DOHH2 (cell line): ENCODE results near the gene OLFM1.

Experiments
- CTCF ChIP-seq: fragments of 200-600 bp; sonication (generic); IDR thresholded peaks from one replicate; pipeline ENCODE4 v1.5.1; 2014; ENCODE audit warnings: antibody characterized with exemption, mild to moderate bottlenecking, low read depth, low read length; ENCODE audit not compliant: poor library complexity, severe bottlenecking
- EZH2phosphoT487 ChIP-seq: fragments of 200-600 bp; sonication (generic); IDR thresholded peaks from 2 replicates; pipeline ENCODE4 v1.6.1; 2017; ENCODE audit warnings: borderline replicate concordance, mild to moderate bottlenecking, antibody characterized with exemption, low read length, moderate library complexity, mixed read lengths

DNA sequence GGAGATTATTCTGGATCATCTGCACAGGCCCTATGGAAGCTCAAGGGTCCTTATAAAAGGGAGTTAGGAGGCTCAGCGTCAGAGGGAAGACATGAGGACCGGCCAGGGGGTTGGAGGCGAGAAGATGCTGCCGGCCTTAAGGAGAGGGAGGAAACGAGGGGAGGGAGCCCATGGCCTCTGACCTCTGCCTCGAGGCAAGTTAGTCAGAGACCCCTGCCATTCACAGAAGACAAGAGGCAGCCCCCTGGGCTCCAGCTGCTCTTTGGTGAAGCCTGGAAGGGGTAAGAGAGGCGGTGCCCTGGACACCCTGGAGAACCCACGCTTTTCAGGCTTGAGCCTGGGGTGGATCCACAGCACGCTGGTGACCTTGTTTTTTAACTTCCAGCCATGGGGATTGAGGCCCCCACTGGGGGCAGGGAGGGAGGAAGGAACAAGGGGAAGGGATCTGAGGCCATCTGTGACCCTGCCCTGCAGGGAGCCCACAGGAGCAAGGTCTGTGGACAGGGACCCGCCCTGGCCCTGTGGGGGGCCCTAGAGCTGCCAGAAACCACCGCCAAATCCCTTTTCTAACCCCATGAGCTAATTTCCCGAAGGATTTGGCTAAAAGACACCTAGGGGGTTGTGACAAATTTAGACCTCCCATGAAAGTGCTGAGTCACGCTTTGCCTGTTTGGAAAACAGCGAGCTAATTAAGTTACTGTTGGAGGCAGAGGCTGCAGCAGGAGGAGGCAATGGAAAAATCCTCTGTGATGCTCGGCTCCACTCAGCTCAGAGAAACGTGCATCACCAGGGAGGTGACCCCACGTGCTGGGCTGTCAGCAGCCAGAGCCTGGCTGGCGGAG, 49.7 kb downstream of the OLFM1 start:
- TF ChIP-seq CTCF (no peak), EZH2phosphoT487 (no peak)
